IMR-90 (cell line): ENCODE results near the gene C1orf56. TPM values are rescaled to one million over a fixed set of nuclear protein-coding genes. Genes with fewer than 3 reads are reported as not detected.

ENCODE experiments used
- ATAC-seq: fragments of 200-7000 bp; cut with Tn5 transposase; 2 replicates; pipeline ENCODE4 v1.9.1; 2020; ENCODE audit warnings: low read depth, mild to moderate bottlenecking, moderate library complexity
- BruUV-seq: library from RNA; stranded (reverse); fragments of 400-500 nt; replicated peaks from 2 replicates; lab custom pipeline; 2021; lab: Mats Ljungman, UMichigan
- CTCF ChIA-PET: fragments of 300-600 bp; formaldehyde crosslinking; extraction: SDS; loops from one replicate; lab custom pipeline; 2021; ENCODE audit warnings: antibody characterized with exemption; lab: Yijun Ruan, JAX
- POLR2A ChIA-PET: fragments of 300-600 bp; sonication (Branson Sonifier 250); formaldehyde crosslinking; loops from one replicate; lab custom pipeline; 2022; ENCODE audit warnings: antibody characterized with exemption; ENCODE audit not compliant: unreplicated experiment; lab: Charles Lee
- DNase-seq: peaks from one replicate; pipeline ENCODE4 v3.0.0; 2013
- H2AFZ ChIP-seq: replicated peaks from 2 replicates; pipeline ENCODE3; 2013; ENCODE audit warnings: low read length, mild to moderate bottlenecking; ENCODE audit not compliant: poor library complexity
- H2AK5ac ChIP-seq: 2 replicates; pipeline ENCODE4 v1.6.1; 2013; ENCODE audit warnings: low read depth, low read length, inconsistent platforms
- H2AK9ac ChIP-seq: replicated peaks from 2 replicates; pipeline ENCODE3; 2013; ENCODE audit warnings: mild to moderate bottlenecking, low read depth, low read length, moderate library complexity; ENCODE audit not compliant: poor library complexity
- H2BK120ac ChIP-seq: 2 replicates; pipeline ENCODE4 v1.6.1; 2013; ENCODE audit warnings: low read depth, low read length, inconsistent platforms
- H2BK15ac ChIP-seq: 3 replicates; pipeline ENCODE4 v1.6.1; 2013; ENCODE audit warnings: low read depth, low read length, inconsistent platforms
- H2BK20ac ChIP-seq: 2 replicates; pipeline ENCODE4 v1.6.1; 2013; ENCODE audit warnings: low read depth, mild to moderate bottlenecking, inconsistent platforms, low read length, moderate library complexity
- H2BK5ac ChIP-seq: 2 replicates; pipeline ENCODE4 v1.6.1; 2013; ENCODE audit warnings: mild to moderate bottlenecking, low read depth, low read length, inconsistent platforms; ENCODE audit not compliant: poor library complexity, severe bottlenecking
- H3K14ac ChIP-seq: replicated peaks from 2 replicates; pipeline ENCODE4 v1.6.1; 2013; ENCODE audit warnings: low read depth, low read length, inconsistent platforms
- H3K18ac ChIP-seq: 2 replicates; pipeline ENCODE4 v1.6.1; 2013; ENCODE audit warnings: low read depth, low read length, control low read depth
- H3K23ac ChIP-seq: 2 replicates; pipeline ENCODE4 v1.6.1; 2013; ENCODE audit warnings: low read depth, low read length, inconsistent platforms
- H3K27ac ChIP-seq: 2 replicates; pipeline ENCODE4 v1.5.1; 2013; ENCODE audit warnings: mild to moderate bottlenecking, control low read depth, low read length; ENCODE audit not compliant: insufficient read depth
- H3K27me3 ChIP-seq: 2 replicates; pipeline ENCODE4 v1.6.1; 2013; ENCODE audit warnings: low read length; ENCODE audit not compliant: control insufficient read depth, insufficient read depth
- H3K36me3 ChIP-seq: 2 replicates; pipeline ENCODE4 v1.6.1; 2013; ENCODE audit warnings: low read length, mixed read lengths; ENCODE audit not compliant: control insufficient read depth, insufficient read depth
- H3K4ac ChIP-seq: 2 replicates; pipeline ENCODE4 v1.6.1; 2013; ENCODE audit warnings: low read depth, low read length, inconsistent platforms
- H3K4me1 ChIP-seq: 2 replicates; pipeline ENCODE4 v1.6.1; 2013; ENCODE audit warnings: low read length, mixed read lengths; ENCODE audit not compliant: control insufficient read depth, insufficient read depth
- H3K4me2 ChIP-seq: 2 replicates; pipeline ENCODE4 v1.6.1; 2013; ENCODE audit warnings: low read depth, mild to moderate bottlenecking, control low read depth, low read length, moderate library complexity
- H3K4me3 ChIP-seq: 2 replicates; pipeline ENCODE4 v1.5.1; 2013; ENCODE audit warnings: low read depth, mild to moderate bottlenecking, control low read depth, low read length, moderate library complexity; ENCODE audit not compliant: insufficient read depth
- H3K56ac ChIP-seq: 2 replicates; pipeline ENCODE4 v1.6.1; 2013; ENCODE audit warnings: low read length, inconsistent platforms; ENCODE audit not compliant: insufficient read depth; ENCODE audit errors: extremely low read depth
- H3K79me1 ChIP-seq, 2 experiments: 2 replicates each; pipeline ENCODE4 v1.6.1; 2013; ENCODE audit warnings: low read length in 2 of 2, inconsistent platforms in 1 of 2, low read depth in 1 of 2
- H3K9ac ChIP-seq: 2 replicates; pipeline ENCODE4 v1.6.1; 2013; ENCODE audit warnings: low read depth, low read length, control low read depth
- H3K9me1 ChIP-seq: 2 replicates; pipeline ENCODE4 v1.6.1; 2013; ENCODE audit warnings: low read length, inconsistent platforms; ENCODE audit not compliant: insufficient read depth
- H3K9me3 ChIP-seq: 2 replicates; pipeline ENCODE4 v1.6.1; 2013; ENCODE audit warnings: low read length; ENCODE audit not compliant: control insufficient read depth, insufficient read depth
- H4K20me1 ChIP-seq: 2 replicates; pipeline ENCODE4 v1.6.1; 2013; ENCODE audit warnings: low read length, inconsistent platforms; ENCODE audit not compliant: insufficient read depth
- H4K5ac ChIP-seq: 2 replicates; pipeline ENCODE4 v1.6.1; 2013; ENCODE audit warnings: mild to moderate bottlenecking, low read depth, low read length, control low read depth
- H4K8ac ChIP-seq, 2 experiments: 2 replicates each; pipeline ENCODE4 v1.6.1; 2013; ENCODE audit warnings: low read depth in 2 of 2, low read length in 2 of 2, control low read depth in 1 of 2, inconsistent platforms in 1 of 2
- H4K91ac ChIP-seq: 2 replicates; pipeline ENCODE4 v1.6.1; 2013; ENCODE audit warnings: low read depth, low read length, inconsistent platforms; ENCODE audit not compliant: insufficient read depth
- BHLHE40 ChIP-seq: fragments of 150-350 bp; IDR thresholded peaks from 2 replicates; pipeline ENCODE4 v1.6.1; 2016; ENCODE audit warnings: mild to moderate bottlenecking, low read depth, low read length
- CEBPB ChIP-seq: IDR thresholded peaks from 2 replicates; pipeline ENCODE4 v1.6.1; 2012; ENCODE audit warnings: low read depth, low read length, improper control_type of control experiment
- CHD1 ChIP-seq: IDR thresholded peaks from 2 replicates; pipeline ENCODE4 v1.6.1; 2012; ENCODE audit warnings: low read depth, low read length, improper control_type of control experiment
- CTCF ChIP-seq: conservative IDR thresholded peaks from 2 replicates; pipeline ENCODE4 v1.5.1; 2012; ENCODE audit warnings: mild to moderate bottlenecking, low read depth, low read length, improper control_type of control experiment
- ELK1 ChIP-seq: fragments of 150-350 bp; IDR thresholded peaks from 2 replicates; pipeline ENCODE4 v1.6.1; 2016; ENCODE audit warnings: low read depth, mild to moderate bottlenecking, low read length, moderate library complexity, borderline replicate concordance
- FOS ChIP-seq: fragments of 150-350 bp; IDR thresholded peaks from 2 replicates; pipeline ENCODE4 v1.6.1; 2016; ENCODE audit warnings: low read depth, low read length
- MAFK ChIP-seq: IDR thresholded peaks from 2 replicates; pipeline ENCODE4 v1.6.1; 2012; ENCODE audit warnings: low read depth, low read length, improper control_type of control experiment
- MAZ ChIP-seq: IDR thresholded peaks from 2 replicates; pipeline ENCODE4 v1.6.1; 2012; ENCODE audit warnings: low read depth, mild to moderate bottlenecking, low read length, improper control_type of control experiment, moderate library complexity, borderline replicate concordance
- MXI1 ChIP-seq: IDR thresholded peaks from 2 replicates; pipeline ENCODE4 v1.6.1; 2012; ENCODE audit warnings: low read depth, mild to moderate bottlenecking, low read length, moderate library complexity, borderline replicate concordance
- NFE2L2 ChIP-seq: fragments of 150-350 bp; IDR thresholded peaks from 2 replicates; pipeline ENCODE4 v1.6.1; 2016; ENCODE audit warnings: low read depth, mild to moderate bottlenecking, low read length
- POLR2A ChIP-seq: IDR thresholded peaks from 2 replicates; pipeline ENCODE4 v1.6.1; 2012; ENCODE audit warnings: mild to moderate bottlenecking, low read depth, low read length
- RAD21 ChIP-seq: IDR thresholded peaks from 2 replicates; pipeline ENCODE4 v1.6.1; 2012; ENCODE audit warnings: low read length, improper control_type of control experiment
- RCOR1 ChIP-seq: IDR thresholded peaks from 2 replicates; pipeline ENCODE4 v1.6.1; 2012; ENCODE audit warnings: mild to moderate bottlenecking, low read length, improper control_type of control experiment; ENCODE audit not compliant: insufficient replicate concordance
- RFX5 ChIP-seq: IDR thresholded peaks from 2 replicates; pipeline ENCODE4 v1.8.0; 2012; ENCODE audit warnings: low read depth, mild to moderate bottlenecking, low read length, moderate library complexity
- SMC3 ChIP-seq: fragments of 150-350 bp; IDR thresholded peaks from 2 replicates; pipeline ENCODE4 v1.6.1; 2016; ENCODE audit warnings: low read depth, mild to moderate bottlenecking, antibody characterized with exemption, low read length, moderate library complexity
- USF2 ChIP-seq: fragments of 150-350 bp; IDR thresholded peaks from 2 replicates; pipeline ENCODE4 v1.6.1; 2017; ENCODE audit warnings: mild to moderate bottlenecking, antibody characterized with exemption, low read length, low read depth
- dilution Hi-C: fragments of 300-500 bp; cut with HindIII; formaldehyde crosslinking; loops from one replicate; pipeline ENCODE4 v1.14.3; 2018; ENCODE audit warnings: low sequenced_read_pairs; ENCODE audit not compliant: unreplicated experiment
- in situ Hi-C: fragments of 300-500 bp; cut with MboI; formaldehyde crosslinking; loops from 3 replicates; pipeline ENCODE4 v1.14.3; 2019; ENCODE audit warnings: low sequenced_read_pairs, inconsistent platforms, mixed read lengths
- intact Hi-C: fragments of 100-400 bp; cut with micrococcal nuclease; formaldehyde crosslinking; loops from 2 replicates; pipeline ENCODE4 v1.10.0; 2022
- polyA plus RNA-seq, 3 experiments: library from polyadenylated mRNA; depleted of rRNA; stranded (reverse); fragments of >200 nt; gene quantifications; 2 replicates each; pipeline ENCODE4 v1.2.3, GENCODE V29; 2012; ENCODE audit warnings: low replicate concordance in 1 of 3
- total RNA-seq: library from RNA; depleted of rRNA; stranded (reverse); fragments of >200 nt; gene quantifications from 2 replicates; pipeline ENCODE4 v1.2.3, GENCODE V29; 2012

The C1orf56 gene
- total and polyA plus RNA-seq, 2 of the 4 experiments (the other 2 are of a cell fraction): 0.54 to 1.2 TPM

- intact Hi-C loops (loop anchor here (10.0 kb wide), 1 partner anchor 438 kb away; no protein-coding TSS in a partner anchor), dilution Hi-C loops (no loop called here), in situ Hi-C loops (no loop called here)
- Histone ChIP-seq H3K27me3 (no peaks in the 10 kb centered on the region), H4K91ac (no peak overlapping the region), H3K23ac (no peak overlapping the region; the same call in 1 of the 2 replicates), H3K4me1 (peaks cover 9% of the 10 kb centered on the region), H3K4ac (no peak overlapping the region), H3K27ac (no peak overlapping the region), H4K8ac (no peak overlapping the region), H2BK15ac (no peak overlapping the region), H4K20me1 (no peaks in the 10 kb centered on the region), H3K9ac (no peak overlapping the region), H3K9me3 (no peaks in the 10 kb centered on the region), H4K5ac (no peak overlapping the region), H3K14ac (no peak overlapping the region), H2AFZ (no peak overlapping the region), H3K56ac (no peak overlapping the region), H2AK5ac (no peak overlapping the region), H3K79me1 (peaks cover 7 to 19% of the 10 kb centered on the region in 2 experiments), H3K9me1 (peaks cover 16% of the 10 kb centered on the region), H3K4me3 (no peak overlapping the region), H3K36me3 (peaks cover 18% of the 10 kb centered on the region), H3K4me2 (no peak overlapping the region; the same call in 1 of the 2 replicates), H2AK9ac (no peak overlapping the region), H2BK120ac (no peak overlapping the region), H2BK5ac (no peak overlapping the region), H3K18ac (no peak overlapping the region), H2BK20ac (no peak overlapping the region)
- DNase-seq (no peak), ATAC-seq (no peak)
- TF ChIP-seq ELK1 (no peak), CTCF (no peak), RCOR1 (no peak), SMC3 (no peak), NFE2L2 (no peak), CEBPB (no peak), BHLHE40 (no peak), USF2 (no peak), MAFK (no peak), FOS (no peak), POLR2A (no peak), RAD21 (no peak), MXI1 (no peak), CHD1 (no peak), MAZ (no peak), RFX5 (no peak)
- CTCF ChIA-PET: no interaction called here
- POLR2A ChIA-PET: no interaction called here
- no TSS peak for BruUV-seq
Observed at GRCh38 chr1:151003180-151003579, 44.4 kb upstream of the C1orf56 start.
